Measurements from ENCODE around the gene ARHGAP18. TPM values are rescaled to one million over a fixed set of nuclear protein-coding genes. Genes with fewer than 3 reads are reported as not detected.
A peak's percentile ranks its signal among the peaks of the same experiment; 100 is the strongest.

The ARHGAP18 gene
- total RNA-seq, 2 experiments from 2014 or later, result 5.2 to 6.8 TPM

DNA sequence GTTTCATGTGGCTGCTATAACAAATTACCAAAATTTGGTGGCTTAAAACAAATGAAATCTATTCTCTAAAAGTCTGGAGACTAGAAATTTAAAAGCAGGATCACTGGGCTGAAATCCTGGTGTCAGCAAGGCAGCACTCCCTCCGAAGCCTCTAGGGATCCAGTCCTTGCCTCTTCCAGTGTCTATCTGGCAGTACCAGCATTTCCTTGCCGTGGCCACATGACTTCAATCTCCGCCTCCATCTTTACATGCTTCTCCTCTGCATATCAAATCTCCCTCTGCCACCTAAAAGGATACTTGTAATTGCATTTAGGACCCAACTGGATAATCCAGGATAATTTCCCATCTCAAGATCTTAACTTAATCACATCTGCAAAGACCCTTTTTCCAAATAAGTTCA lies 30.2 kb downstream of the ARHGAP18 start:
- no peak for DNase-seq
- no peaks in the 10 kb centered on the region for H3K36me3 Mint-ChIP-seq (ENCODE audit: low read depth)
- CTCF ChIA-PET, result no interaction called here
- H3K4me1 Mint-ChIP-seq, result peaks cover 30% of the 10 kb centered on the region
- POLR2A ChIA-PET, result no interaction called here
- H3K27ac Mint-ChIP-seq, result no peak overlapping the region
- no peaks in the 10 kb centered on the region for H3K27me3 Mint-ChIP-seq
- no peak for ATAC-seq
- intact Hi-C loops (cut with DNase I, micrococcal nuclease), result loop anchor here in 1 of 2 experiments (5.0 kb wide), 1 partner anchor 1022 kb away; no protein-coding TSS in a partner anchor
- no peaks in the 10 kb centered on the region for H3K9me3 Mint-ChIP-seq (ENCODE audit: low read depth)
- H3K4me3 Mint-ChIP-seq, result no peak overlapping the region

GRCh38 chr6:129679275-129679674 lies 30.7 kb downstream of the ARHGAP18 start:
- no peak for ATAC-seq
- POLR2A ChIA-PET, result no interaction called here
- CTCF ChIA-PET, result no interaction called here
- Mint-ChIP-seq H3K4me1 (peaks cover 26% of the 10 kb centered on the region), H3K27me3 (no peaks in the 10 kb centered on the region), H3K36me3 (ENCODE audit: low read depth) (no peaks in the 10 kb centered on the region), H3K4me3 (no peak overlapping the region), H3K9me3 (ENCODE audit: low read depth) (no peaks in the 10 kb centered on the region), H3K27ac (no peak overlapping the region)
- DNase-seq, result no peak
- intact Hi-C loops (cut with DNase I, micrococcal nuclease), result no loop called here

DNA sequence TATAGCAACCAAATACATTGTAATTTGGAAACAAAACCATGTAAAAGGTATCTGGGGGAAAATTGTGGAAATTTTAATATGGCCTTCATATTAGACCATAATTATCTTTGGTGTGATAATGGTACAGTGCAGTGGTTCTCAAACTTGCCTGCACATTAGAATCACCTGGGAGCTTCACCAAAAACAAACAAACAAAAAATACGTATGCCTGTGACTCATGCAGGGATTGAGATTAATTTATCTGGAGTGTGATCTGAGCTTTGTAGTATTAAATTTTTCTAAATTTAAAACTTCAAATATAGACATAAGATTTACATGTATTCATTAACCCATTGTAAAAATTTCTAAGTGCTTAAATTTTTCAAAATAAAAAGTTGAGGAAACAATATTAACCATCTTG lies 31.5 kb downstream of the ARHGAP18 start:
- no peak for ATAC-seq
- POLR2A ChIA-PET, result no interaction called here
- no peak for DNase-seq
- Mint-ChIP-seq H3K36me3 (ENCODE audit: low read depth) (no peaks in the 10 kb centered on the region), H3K4me1 (peaks cover 22% of the 10 kb centered on the region), H3K27ac (no peak overlapping the region), H3K4me3 (no peak overlapping the region), H3K27me3 (no peaks in the 10 kb centered on the region), H3K9me3 (ENCODE audit: low read depth) (no peaks in the 10 kb centered on the region)
- CTCF ChIA-PET, result interaction anchor here (1.7 kb wide), 1 partner anchor 66 kb away, joined by 5 read pairs; no protein-coding TSS in a partner anchor
- intact Hi-C loops (cut with DNase I, micrococcal nuclease), result no loop called here

DNA sequence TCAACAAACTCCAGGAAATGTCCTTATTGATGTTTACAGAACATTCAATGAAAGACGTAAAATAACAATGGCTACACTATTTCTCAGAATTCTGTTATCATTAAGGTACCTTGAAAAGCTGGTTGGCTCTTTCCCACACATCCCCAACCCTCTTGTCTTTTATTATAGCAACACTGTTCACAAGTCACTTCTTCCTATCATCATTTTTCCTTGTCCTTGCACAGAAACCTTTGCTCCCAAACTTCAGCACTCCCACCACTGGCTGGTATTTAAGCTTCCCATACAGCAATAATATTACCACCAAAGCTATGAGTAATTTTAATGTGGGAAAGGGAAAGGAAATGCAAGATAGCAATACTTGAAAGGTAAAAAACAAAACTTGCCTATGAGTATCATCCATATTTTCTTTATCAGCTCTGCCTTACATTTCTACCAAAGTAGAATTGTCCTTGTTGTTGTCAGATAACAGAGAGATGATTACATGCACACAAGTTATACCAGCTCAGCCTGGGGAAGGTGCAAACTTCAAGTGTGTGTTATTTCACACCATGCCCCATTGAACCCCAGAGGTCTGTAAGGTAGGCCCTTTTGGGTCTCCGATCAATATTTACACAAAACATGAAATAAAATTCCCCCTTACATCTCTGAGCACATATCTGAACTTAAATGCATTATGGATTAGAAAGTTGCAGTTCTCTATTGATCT lies 32.2 kb downstream of the ARHGAP18 start:
- CTCF ChIA-PET, result interaction anchor here (0.9 to 1.7 kb wide), 2 partner anchors 31 to 67 kb away, joined by 3 to 5 read pairs; no protein-coding TSS in a partner anchor
- ATAC-seq, result no peak
- peaks cover 26% of the 10 kb centered on the region for H3K4me1 Mint-ChIP-seq
- no peak overlapping the region for H3K4me3 Mint-ChIP-seq
- H3K9me3 Mint-ChIP-seq (ENCODE audit: low read depth), result no peaks in the 10 kb centered on the region
- POLR2A ChIA-PET, result interaction anchor here (0.7 kb wide), 1 partner anchor 53 kb away, joined by 4 read pairs; no protein-coding TSS in a partner anchor
- no peaks in the 10 kb centered on the region for H3K36me3 Mint-ChIP-seq (ENCODE audit: low read depth)
- DNase-seq, result no peak
- intact Hi-C loops (cut with DNase I, micrococcal nuclease), result no loop called here
- H3K27ac Mint-ChIP-seq, result no peak overlapping the region
- H3K27me3 Mint-ChIP-seq, result no peaks in the 10 kb centered on the region

DNA sequence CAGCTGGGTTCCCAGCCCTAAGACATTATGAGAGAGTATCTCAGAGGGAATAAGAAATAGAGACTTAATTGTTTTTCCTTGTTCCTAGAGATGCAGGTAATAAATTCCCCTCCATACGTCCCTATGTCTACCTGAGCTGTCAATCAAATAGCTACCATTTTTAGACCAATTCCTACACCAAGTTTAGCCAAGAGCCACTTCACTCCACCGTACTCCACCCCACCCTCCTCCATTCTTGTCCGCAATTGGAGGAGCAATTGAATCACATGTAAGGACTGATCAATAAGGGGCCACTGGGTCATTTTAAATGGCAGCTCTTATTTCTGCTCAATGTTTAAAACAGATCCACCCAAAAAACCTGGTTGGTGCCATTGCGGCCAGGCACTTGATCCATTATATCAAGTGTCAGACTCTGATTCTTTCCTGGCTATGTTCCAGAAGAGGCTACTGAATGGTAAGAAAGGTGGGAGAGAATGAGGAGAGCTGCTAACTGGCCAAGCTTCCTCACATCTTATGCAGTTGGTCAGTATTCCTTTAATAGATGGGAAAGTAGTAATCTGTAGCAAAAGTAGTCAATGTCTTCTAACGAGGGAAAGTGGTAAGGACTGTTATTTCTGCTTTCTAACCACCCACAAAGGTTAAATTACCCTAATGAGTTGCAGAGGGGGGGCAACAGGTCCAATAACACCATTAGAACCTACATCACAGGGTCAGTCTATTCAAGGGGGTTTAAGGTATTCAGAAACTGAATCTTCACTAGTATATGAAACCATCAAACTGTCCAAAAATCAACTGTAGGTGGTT lies 34.1 kb downstream of the ARHGAP18 start:
- CTCF ChIA-PET, result interaction anchor here (0.5 to 0.9 kb wide), 4 partner anchors 19 to 64 kb away, joined by 3 to 5 read pairs (median 3); no protein-coding TSS in a partner anchor
- intact Hi-C loops (cut with DNase I, micrococcal nuclease), result no loop called here
- H3K4me3 Mint-ChIP-seq, result no peak overlapping the region
- no peak overlapping the region for H3K27ac Mint-ChIP-seq
- H3K27me3 Mint-ChIP-seq, result no peaks in the 10 kb centered on the region
- peaks cover 37% of the 10 kb centered on the region for H3K4me1 Mint-ChIP-seq
- DNase-seq (no peak), ATAC-seq (no peak)
- POLR2A ChIA-PET, result no interaction called here
- H3K36me3 Mint-ChIP-seq (ENCODE audit: low read depth), result no peaks in the 10 kb centered on the region
- no peaks in the 10 kb centered on the region for H3K9me3 Mint-ChIP-seq (ENCODE audit: low read depth)

DNA sequence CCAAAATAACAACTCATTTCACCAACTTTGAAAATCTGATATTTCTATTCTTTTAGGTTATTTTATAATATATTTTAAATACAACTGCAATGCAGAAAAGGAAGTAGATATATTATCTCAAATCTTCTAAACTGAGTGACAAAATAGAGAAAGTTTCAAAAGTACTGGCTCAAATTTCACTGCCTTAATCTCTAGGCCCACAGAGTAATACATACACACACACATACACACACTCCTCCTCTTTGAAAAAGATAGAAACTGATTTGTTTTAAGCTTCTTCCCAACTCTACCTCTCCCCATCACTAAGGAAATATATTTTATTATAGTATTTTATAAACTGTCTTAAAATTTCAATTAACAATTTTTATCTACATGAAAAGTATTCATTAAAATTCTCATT lies 36.2 kb downstream of the ARHGAP18 start:
- H3K36me3 Mint-ChIP-seq (ENCODE audit: low read depth), result no peaks in the 10 kb centered on the region
- ChIA-PET POLR2A (no interaction called here), CTCF (interaction anchor here (1.1 to 5.4 kb wide), 4 partner anchors 9 to 75 kb away, joined by 3 to 24 read pairs (median 6); no protein-coding TSS in a partner anchor)
- ATAC-seq, result no peak
- H3K4me3 Mint-ChIP-seq, result no peak overlapping the region
- DNase-seq, result no peak
- peak overlapping the region; percentile 92 for H3K27ac Mint-ChIP-seq
- H3K9me3 Mint-ChIP-seq (ENCODE audit: low read depth), result no peaks in the 10 kb centered on the region
- peaks cover 39% of the 10 kb centered on the region for H3K4me1 Mint-ChIP-seq
- intact Hi-C loops (cut with DNase I, micrococcal nuclease), result loop anchor here (2.0 kb wide), 7 partner anchors 35 to 353 kb away; partner anchors contain the start of gene L3MBTL3 (in 1 of the 2)
- no peaks in the 10 kb centered on the region for H3K27me3 Mint-ChIP-seq

DNA sequence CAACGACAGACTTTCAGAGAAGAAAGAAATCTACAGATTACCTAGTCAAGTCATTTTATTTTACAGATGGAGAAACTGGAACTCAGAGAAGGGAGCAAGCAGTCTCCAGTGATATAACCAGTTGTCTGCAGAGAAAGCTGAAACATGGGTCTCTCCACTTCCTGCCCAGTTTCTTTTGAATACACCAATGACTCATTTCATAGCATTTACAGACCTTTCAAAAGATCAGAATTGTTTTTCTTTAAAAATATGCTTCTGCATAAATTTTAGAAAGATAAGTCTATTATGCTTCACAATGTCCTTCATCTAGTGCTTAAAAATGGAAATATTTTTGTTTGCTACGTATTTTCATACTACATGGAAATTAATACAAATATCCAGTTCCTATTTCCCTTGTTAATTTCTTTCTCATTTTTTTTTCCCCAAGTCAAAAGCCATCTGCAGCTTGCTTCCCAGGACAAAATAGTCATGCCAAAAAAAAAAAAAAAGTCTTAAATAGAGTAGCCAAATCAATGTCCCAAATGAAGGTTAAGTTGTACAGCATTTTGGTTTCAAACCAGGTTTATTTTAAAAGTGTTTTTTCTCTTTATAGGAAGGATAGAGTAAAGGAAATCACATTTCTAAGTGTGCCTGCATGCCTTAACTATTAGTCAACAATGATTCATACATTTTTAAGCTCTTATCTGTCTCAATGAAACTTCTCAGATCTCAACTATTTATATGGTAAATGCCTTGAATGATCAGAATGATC lies 36.9 kb downstream of the ARHGAP18 start:
- Mint-ChIP-seq H3K4me1 (peaks cover 38% of the 10 kb centered on the region), H3K4me3 (peak overlapping the region; percentile 59), H3K27ac (peak overlapping the region; percentile 92), H3K36me3 (ENCODE audit: low read depth) (no peaks in the 10 kb centered on the region), H3K9me3 (ENCODE audit: low read depth) (no peaks in the 10 kb centered on the region), H3K27me3 (peaks cover 2% of the 10 kb centered on the region)
- intact Hi-C loops (cut with DNase I, micrococcal nuclease), result loop anchor here (1.0 to 2.0 kb wide), 11 partner anchors 11 to 354 kb away; partner anchors contain the start of genes ARHGAP18 (in 1 of the 2) and L3MBTL3 (in 1 of the 2)
- ChIA-PET POLR2A (interaction anchor here (1.2 kb wide), 1 partner anchor 11 kb away, joined by 5 read pairs; no protein-coding TSS in a partner anchor), CTCF (interaction anchor here (0.7 to 5.4 kb wide), 8 partner anchors 9 to 76 kb away, joined by 3 to 24 read pairs (median 4); no protein-coding TSS in a partner anchor)
- ATAC-seq, result peak; percentile 69
- peak; percentile 24 for DNase-seq

DNA sequence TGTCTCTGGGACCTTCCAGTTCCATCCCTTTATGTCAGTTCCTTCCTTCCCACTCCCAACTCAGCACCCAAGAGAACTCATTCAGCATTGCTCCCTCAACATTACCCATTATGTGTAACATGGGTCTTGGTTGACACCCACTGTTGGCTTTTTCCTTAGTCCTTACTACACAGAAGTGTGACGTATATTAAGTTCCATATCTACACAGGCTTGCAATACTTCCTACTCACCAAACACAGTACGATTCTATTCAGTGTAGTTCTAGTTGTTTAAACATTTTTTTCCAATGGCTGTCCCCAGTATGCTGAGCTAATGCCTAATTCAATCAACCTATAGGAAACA lies 37.7 kb downstream of the ARHGAP18 start:
- Mint-ChIP-seq H3K4me3 (peak overlapping the region; percentile 59), H3K27me3 (peaks cover 2% of the 10 kb centered on the region), H3K27ac (peak overlapping the region; percentile 92), H3K36me3 (ENCODE audit: low read depth) (no peaks in the 10 kb centered on the region), H3K4me1 (peaks cover 30% of the 10 kb centered on the region), H3K9me3 (ENCODE audit: low read depth) (no peaks in the 10 kb centered on the region)
- DNase-seq (no peak), ATAC-seq (peak; percentile 57)
- intact Hi-C loops (cut with DNase I, micrococcal nuclease), result loop anchor here (1.0 to 2.0 kb wide), 11 partner anchors 12 to 354 kb away; partner anchors contain the start of genes ARHGAP18 (in 1 of the 2) and L3MBTL3 (in 1 of the 2)
- POLR2A ChIA-PET, result interaction anchor here (1.2 kb wide), 1 partner anchor 12 kb away, joined by 5 read pairs; no protein-coding TSS in a partner anchor
- CTCF ChIA-PET, result interaction anchor here (1.2 to 5.4 kb wide), 4 partner anchors 10 to 74 kb away, joined by 3 to 24 read pairs (median 6); no protein-coding TSS in a partner anchor

GRCh38 chr6:129671442-129672340 lies 38.3 kb downstream of the ARHGAP18 start:
- intact Hi-C loops (cut with DNase I, micrococcal nuclease), result loop anchor here (1.0 to 2.0 kb wide), 13 partner anchors 13 to 355 kb away; partner anchors contain the start of genes ARHGAP18 (in 1 of the 2) and L3MBTL3 (in 1 of the 2)
- H3K36me3 Mint-ChIP-seq (ENCODE audit: low read depth), result no peaks in the 10 kb centered on the region
- peak overlapping the region; percentile 59 for H3K4me3 Mint-ChIP-seq
- H3K4me1 Mint-ChIP-seq, result peaks cover 30% of the 10 kb centered on the region
- peak overlapping the region; percentile 92 for H3K27ac Mint-ChIP-seq
- H3K27me3 Mint-ChIP-seq, result peaks cover 2% of the 10 kb centered on the region
- POLR2A ChIA-PET, result no interaction called here
- DNase-seq (peak; percentile 86), ATAC-seq (peak; percentile 89)
- no peaks in the 10 kb centered on the region for H3K9me3 Mint-ChIP-seq (ENCODE audit: low read depth)
- CTCF ChIA-PET, result interaction anchor here (0.7 to 5.4 kb wide), 7 partner anchors 12 to 73 kb away, joined by 3 to 24 read pairs (median 5); no protein-coding TSS in a partner anchor

- DNase-seq (no peak), ATAC-seq (no peak)
- intact Hi-C loops (cut with DNase I, micrococcal nuclease), result loop anchor here (1.0 kb wide), 2 partner anchors 60 to 72 kb away; no protein-coding TSS in a partner anchor
- H3K9me3 Mint-ChIP-seq (ENCODE audit: low read depth), result no peaks in the 10 kb centered on the region
- H3K4me1 Mint-ChIP-seq, result peaks cover 33% of the 10 kb centered on the region
- peak overlapping the region; percentile 9 for H3K27ac Mint-ChIP-seq
- POLR2A ChIA-PET, result no interaction called here
- H3K27me3 Mint-ChIP-seq, result peaks cover 2% of the 10 kb centered on the region
- no peaks in the 10 kb centered on the region for H3K36me3 Mint-ChIP-seq (ENCODE audit: low read depth)
- CTCF ChIA-PET, result interaction anchor here (0.8 to 5.4 kb wide), 4 partner anchors 13 to 72 kb away, joined by 3 to 24 read pairs (median 6); no protein-coding TSS in a partner anchor
- H3K4me3 Mint-ChIP-seq, result no peak overlapping the region
These were observed 39.3 kb downstream of the ARHGAP18 start for GRCh38 chr6:129670634-129671033.

All from activated CD4-positive, alpha-beta T cell treated with anti-CD3 and anti-CD28 coated beads for 36 hours (primary cell).